H9 (cell line): ENCODE measurements around the gene ZMYND8. TPM values are rescaled to one million over a fixed set of nuclear protein-coding genes. Genes with fewer than 3 reads are reported as not detected.

ENCODE experiments used
- DNase-seq: peaks from one replicate; pipeline ENCODE4 v3.0.0-alpha.2; 2017
- H2AFZ ChIP-seq: one replicate; pipeline ENCODE4 v1.6.1; 2013; ENCODE audit warnings: mild to moderate bottlenecking, low read length, control low read depth, moderate library complexity
- H2AK5ac ChIP-seq: 2 replicates; pipeline ENCODE4 v1.6.1; 2013; ENCODE audit warnings: low read length, control low read depth, mixed read lengths; ENCODE audit not compliant: insufficient read length
- H2BK120ac ChIP-seq: one replicate; pipeline ENCODE4 v1.6.1; 2013; ENCODE audit warnings: low read depth, mild to moderate bottlenecking, low read length, control low read depth, inconsistent platforms; ENCODE audit not compliant: poor library complexity, severe bottlenecking
- H2BK12ac ChIP-seq: 2 replicates; pipeline ENCODE4 v1.6.1; 2013; ENCODE audit warnings: low read length, control low read depth, mixed read lengths, low read depth; ENCODE audit not compliant: insufficient read length
- H2BK15ac ChIP-seq: 2 replicates; pipeline ENCODE4 v1.6.1; 2013; ENCODE audit warnings: low read depth, low read length, control low read depth
- H2BK20ac ChIP-seq: one replicate; pipeline ENCODE4 v1.6.1; 2013; ENCODE audit warnings: low read depth, mild to moderate bottlenecking, low read length, control low read depth, inconsistent platforms; ENCODE audit not compliant: poor library complexity, severe bottlenecking
- H2BK5ac ChIP-seq: 2 replicates; pipeline ENCODE4 v1.6.1; 2013; ENCODE audit warnings: low read length, control low read depth, mixed read lengths; ENCODE audit not compliant: insufficient read length
- H3K14ac ChIP-seq: 2 replicates; pipeline ENCODE4 v1.6.1; 2013; ENCODE audit warnings: low read length, control low read depth; ENCODE audit not compliant: insufficient read depth
- H3K18ac ChIP-seq: 2 replicates; pipeline ENCODE4 v1.6.1; 2013; ENCODE audit warnings: low read depth, mild to moderate bottlenecking, mixed read lengths, low read length, control low read depth; ENCODE audit not compliant: insufficient read length
- H3K23ac ChIP-seq: 2 replicates; pipeline ENCODE4 v1.6.1; 2013; ENCODE audit warnings: low read length, control low read depth, mixed read lengths, low read depth; ENCODE audit not compliant: insufficient read length
- H3K23me2 ChIP-seq: 2 replicates; pipeline ENCODE4 v1.6.1; 2013; ENCODE audit warnings: low read depth, mild to moderate bottlenecking, mixed read lengths, low read length, control low read depth; ENCODE audit not compliant: insufficient read length, poor library complexity, severe bottlenecking
- H3K27ac ChIP-seq: 2 replicates; pipeline ENCODE4 v1.5.1; 2013; ENCODE audit warnings: low read length, control low read depth, mixed read lengths, low read depth; ENCODE audit not compliant: insufficient read length
- H3K27me3 ChIP-seq: 2 replicates; pipeline ENCODE4 v1.6.1; 2013; ENCODE audit warnings: low read length, control low read depth, inconsistent platforms; ENCODE audit not compliant: insufficient read depth
- H3K4ac ChIP-seq: 2 replicates; pipeline ENCODE4 v1.6.1; 2013; ENCODE audit warnings: low read depth, mild to moderate bottlenecking, control low read depth, inconsistent platforms, low read length, moderate library complexity
- H3K4me1 ChIP-seq: 2 replicates; pipeline ENCODE4 v1.6.1; 2013; ENCODE audit warnings: low read length, control low read depth, inconsistent platforms; ENCODE audit not compliant: insufficient read depth
- H3K4me2 ChIP-seq: 2 replicates; pipeline ENCODE4 v1.6.1; 2013; ENCODE audit warnings: low read length, control low read depth, mixed read lengths; ENCODE audit not compliant: insufficient read length, insufficient read depth
- H3K56ac ChIP-seq: 2 replicates; pipeline ENCODE4 v1.6.1; 2013; ENCODE audit warnings: low read depth, mild to moderate bottlenecking, mixed read lengths, low read length, control low read depth; ENCODE audit not compliant: insufficient read length
- H3K79me1 ChIP-seq: 2 replicates; pipeline ENCODE4 v1.6.1; 2013; ENCODE audit warnings: low read depth, mild to moderate bottlenecking, moderate library complexity, low read length, control low read depth, inconsistent platforms; ENCODE audit not compliant: insufficient read depth, poor library complexity, severe bottlenecking
- H3K79me2 ChIP-seq: 2 replicates; pipeline ENCODE4 v1.6.1; 2013; ENCODE audit warnings: low read length, control low read depth, inconsistent platforms; ENCODE audit not compliant: insufficient read depth
- H3K9ac ChIP-seq: 2 replicates; pipeline ENCODE4 v1.6.1; 2013; ENCODE audit warnings: low read length, control low read depth, mixed read lengths; ENCODE audit not compliant: insufficient read length; ENCODE audit errors: extremely low read depth
- H3K9me3 ChIP-seq: one replicate; pipeline ENCODE4 v1.6.1; 2013; ENCODE audit warnings: low read depth, low read length, inconsistent platforms; ENCODE audit not compliant: control insufficient read depth
- H3T11ph ChIP-seq: one replicate; pipeline ENCODE4 v1.6.1; 2013; ENCODE audit warnings: mild to moderate bottlenecking, low read length, control low read depth, inconsistent platforms
- H4K20me1 ChIP-seq: one replicate; pipeline ENCODE4 v1.6.1; 2013; ENCODE audit not compliant: control insufficient read depth, insufficient read length, insufficient read depth
- H4K5ac ChIP-seq: 2 replicates; pipeline ENCODE4 v1.6.1; 2013; ENCODE audit warnings: low read depth, mild to moderate bottlenecking, mixed read lengths, low read length, control low read depth; ENCODE audit not compliant: insufficient read length
- H4K8ac ChIP-seq: replicated peaks from 2 replicates; pipeline ENCODE4 v1.6.1; 2013; ENCODE audit warnings: low read length, control low read depth, mixed read lengths, low read depth; ENCODE audit not compliant: insufficient read length
- H4K91ac ChIP-seq: 2 replicates; pipeline ENCODE4 v1.6.1; 2013; ENCODE audit warnings: low read depth, mild to moderate bottlenecking, moderate library complexity, mixed read lengths, low read length, control low read depth; ENCODE audit not compliant: insufficient read length
- H3K27ac Mint-ChIP-seq, 3 experiments: 2 replicates in 2 of 3; 3 replicates in 1 of 3; pipeline ENCODE4 v1.8.0; 2020 to 2021; ENCODE audit warnings: mixed read lengths in 3 of 3, mild to moderate bottlenecking in 1 of 3, moderate library complexity in 1 of 3
- H3K27me3 Mint-ChIP-seq: 2 replicates; pipeline ENCODE4 v1.8.0; 2021; ENCODE audit warnings: low read depth, mild to moderate bottlenecking, moderate library complexity, mixed read lengths
- H3K36me3 Mint-ChIP-seq, 3 experiments: 2 replicates in 2 of 3; 3 replicates in 1 of 3; pipeline ENCODE4 v1.8.0; 2020 to 2021; ENCODE audit warnings: low read depth in 3 of 3, mixed read lengths in 3 of 3; ENCODE audit not compliant: insufficient read depth in 1 of 3
- H3K4me1 Mint-ChIP-seq, 2 experiments: 2 replicates each; pipeline ENCODE4 v1.8.0; 2020; ENCODE audit warnings: mixed read lengths in 2 of 2
- H3K4me3 Mint-ChIP-seq, 2 experiments: 2 replicates in 1 of 2; 3 replicates in 1 of 2; pipeline ENCODE4 v1.8.0; 2020 to 2021; ENCODE audit warnings: mild to moderate bottlenecking in 2 of 2, mixed read lengths in 2 of 2, moderate library complexity in 1 of 2
- H3K9me3 Mint-ChIP-seq, 2 experiments: 2 replicates in 1 of 2; 3 replicates in 1 of 2; pipeline ENCODE4 v1.8.0; 2020; ENCODE audit warnings: mild to moderate bottlenecking in 2 of 2, mixed read lengths in 2 of 2, moderate library complexity in 1 of 2
- CTCF ChIP-seq: fragments of 200-600 bp; sonication (generic); conservative IDR thresholded peaks from 3 replicates; pipeline ENCODE4 v1.8.0; 2021; ENCODE audit warnings: antibody characterized with exemption, mild to moderate bottlenecking
- WGBS: extraction: QIAGEN DNeasy Blood & Tissue Kit; methylation state at CpG from one replicate; pipeline ENCODE4 v1.1.7; 2013; ENCODE audit warnings: missing lambda C conversion rate, low lambda C conversion rate, mixed read lengths; ENCODE audit not compliant: insufficient read length; ENCODE audit errors: extremely low coverage; 5-methylcytosine and 5-hydroxymethylcytosine counted together
- total RNA-seq: library from RNA; stranded (reverse); gene quantifications from 2 replicates; pipeline ENCODE4 v1.2.1, GENCODE V29; 2021

ZMYND8 gene
- total RNA-seq, 1 experiment from 2014 or later, result 158 TPM

GRCh38 chr20:47358672-47359529 is 2.4 kb upstream of the ZMYND8 start:
- Mint-ChIP-seq H3K36me3 (peaks cover 13 to 47% (median 27%) of the 10 kb centered on the region in 3 experiments; a peak in 6 of 7 replicates), H3K4me3 (peak overlapping the region; percentile 14 to 49; a peak in 4 of 5 replicates), H3K27ac (peak overlapping the region in 1 of 3 experiments; percentile 99; a peak in 6 of 7 replicates)

More at GRCh38 chr20:47358672-47359529, 2.4 kb upstream of the ZMYND8 start:
- H3K9ac ChIP-seq, result peak overlapping the region; percentile 3
- H3K56ac ChIP-seq, result no peak overlapping the region
- H3K23me2 ChIP-seq, result no peaks in the 10 kb centered on the region
- Mint-ChIP-seq H3K4me1 (peaks cover 12 to 66% of the 10 kb centered on the region in 2 experiments), H3K27me3 (no peaks in the 10 kb centered on the region; the same call in 1 of the 2 replicates), H3K9me3 (no peaks in the 10 kb centered on the region; a peak in 1 of 5 replicates)
- H2AK5ac ChIP-seq, result peak overlapping the region; percentile 4
- H3K18ac ChIP-seq, result peak overlapping the region; percentile 80
- H3K79me2 ChIP-seq, result peaks cover 50% of the 10 kb centered on the region; the same call in 1 of the 2 replicates
- H2BK15ac ChIP-seq, result no peak overlapping the region
- H2BK120ac ChIP-seq, result no peak overlapping the region
- H3K4me1 ChIP-seq, result peaks cover 42% of the 10 kb centered on the region; the same call in 1 of the 2 replicates
- H3K23ac ChIP-seq, result no peak overlapping the region
- H4K5ac ChIP-seq, result peak overlapping the region; percentile 81
- no peaks in the 10 kb centered on the region for H3K27me3 ChIP-seq
- peak overlapping the region; percentile 94 for H3K27ac ChIP-seq
- H3T11ph ChIP-seq, result no peak overlapping the region
- H2AFZ ChIP-seq, result no peak overlapping the region
- H3K9me3 ChIP-seq, result no peaks in the 10 kb centered on the region
- H4K20me1 ChIP-seq, result no peaks in the 10 kb centered on the region
- peak overlapping the region; percentile 14 for H3K4ac ChIP-seq
- no peak overlapping the region for H3K4me2 ChIP-seq
- peak; percentile 75 for DNase-seq
- peaks cover 2% of the 10 kb centered on the region for H3K79me1 ChIP-seq
- peak overlapping the region; percentile 11 for H2BK5ac ChIP-seq
- no CpG with 5 or more reads among the region's 17 CpGs for WGBS
- no peak for TF ChIP-seq CTCF
- H4K91ac ChIP-seq, result peak overlapping the region; percentile 73
- peak overlapping the region; percentile 53 for H2BK12ac ChIP-seq
- H4K8ac ChIP-seq, result no peak overlapping the region
- H3K14ac ChIP-seq, result peak overlapping the region; percentile 25
- H2BK20ac ChIP-seq, result no peak overlapping the region
